ENCODE data around the gene MTHFD2.

DNA sequence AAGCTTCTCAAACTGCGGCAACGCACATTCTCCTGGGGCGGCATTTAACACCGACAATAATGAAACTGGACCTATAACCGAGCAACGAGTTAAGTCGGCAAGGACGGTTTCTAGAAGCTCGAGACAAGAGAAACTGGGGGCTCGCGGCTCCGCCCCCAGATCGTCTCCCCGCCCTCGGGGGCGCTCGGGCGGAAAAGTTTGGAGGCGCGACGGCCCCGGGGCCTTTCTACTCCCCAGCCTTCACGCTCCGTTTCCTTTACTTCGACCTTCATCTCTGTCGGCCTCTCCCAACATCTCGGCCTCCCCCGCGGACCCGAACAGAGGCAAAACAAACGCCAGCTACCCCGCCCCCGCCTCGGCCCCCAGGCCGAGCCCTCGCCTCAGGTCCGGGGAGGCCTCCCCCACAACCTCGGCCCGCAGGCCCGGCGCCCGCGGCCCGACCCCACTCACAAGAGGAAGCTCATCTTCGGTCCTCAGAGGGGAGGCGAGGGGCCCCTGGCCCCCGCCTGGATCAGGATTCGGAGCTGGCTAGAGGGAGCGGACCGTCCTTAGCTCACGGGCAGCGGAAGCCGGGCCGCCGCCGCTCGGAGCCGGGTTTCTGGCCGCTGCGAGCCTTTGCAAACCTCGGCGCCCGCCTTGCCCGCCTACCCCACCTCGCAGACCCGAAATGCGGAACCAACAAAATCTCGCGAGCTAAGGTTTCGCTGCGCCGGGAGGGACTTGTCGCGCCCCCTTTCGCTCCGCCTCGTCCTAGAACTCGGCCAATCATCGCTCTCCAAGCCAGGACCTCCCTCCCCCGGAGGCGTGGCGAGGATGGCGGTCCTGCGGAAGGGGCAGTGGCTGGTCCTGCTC is 20.0 kb upstream of the MTHFD2 start, which contains the start of gene MOB1A:
- no peak for TF ChIP-seq EZH2 (IDR thresholded peaks at IDR 0.05; ENCODE audit: borderline replicate concordance, low read depth, low read length, severe bottlenecking)
- TF ChIP-seq MYC (IDR thresholded peaks at IDR 0.05; ENCODE audit: low read depth, low read length) = no peak
- no peak for TF ChIP-seq CTCF (IDR thresholded peaks at IDR 0.05; ENCODE audit: extremely low read depth in 1 of 2, insufficient read depth in 1 of 2, low read depth in 1 of 2, low read length in 2 of 2)
- no peak for TF ChIP-seq FOS (IDR thresholded peaks at IDR 0.05; ENCODE audit: borderline replicate concordance, insufficient read depth, low read length)

Measured in endothelial cell of umbilical vein (primary cell).